PC-9 (cell line): Measurements from ENCODE around the gene PFN4. TPM values are rescaled to one million over a fixed set of nuclear protein-coding genes. Genes with fewer than 3 reads are reported as not detected.

ENCODE experiments used
- Bru-seq: library from RNA; stranded (reverse); fragments of 400-500 nt; gene quantifications from one replicate; lab custom pipeline; 2021; lab: Mats Ljungman, UMichigan
- BruChase-seq, 2 experiments: library from RNA; stranded (reverse); fragments of 400-500 nt; gene quantifications; one replicate each; lab custom pipeline; 2021; lab: Mats Ljungman, UMichigan
- BruUV-seq: library from RNA; stranded (reverse); fragments of 400-500 nt; replicated peaks from 2 replicates; lab custom pipeline; 2021; lab: Mats Ljungman, UMichigan
- CTCF ChIA-PET: fragments of 300-600 bp; sonication (Branson Sonifier 250); formaldehyde crosslinking; loops from one replicate; lab custom pipeline; 2022; ENCODE audit warnings: antibody characterized with exemption; lab: Charles Lee
- POLR2A ChIA-PET: fragments of 300-600 bp; sonication (Branson Sonifier 250); formaldehyde crosslinking; loops from one replicate; lab custom pipeline; 2022; ENCODE audit warnings: antibody characterized with exemption; ENCODE audit not compliant: unreplicated experiment; lab: Charles Lee
- DNase-seq, 2 experiments: peaks; one replicate each; pipeline versions ENCODE4 v3.0.0 to v3.0.0-alpha.2; 2015 to 2022; ENCODE audit warnings: mixed read lengths in 1 of 2
- H2AFZ ChIP-seq: fragments of 200-600 bp; sonication (generic); 2 replicates; pipeline ENCODE4 v1.8.1; 2017; ENCODE audit warnings: antibody characterized with exemption
- H3F3A ChIP-seq: fragments of 200-600 bp; sonication (generic); 2 replicates; pipeline ENCODE4 v1.8.1; 2017; ENCODE audit warnings: antibody characterized with exemption, mild to moderate bottlenecking, low read depth; ENCODE audit not compliant: insufficient read depth
- H3K27ac ChIP-seq: fragments of 200-600 bp; sonication (generic); 2 replicates; pipeline ENCODE4 v1.6.1; 2016; ENCODE audit warnings: mixed run types
- H3K27me3 ChIP-seq: fragments of 200-600 bp; sonication (generic); 2 replicates; pipeline ENCODE4 v1.6.1; 2016; ENCODE audit warnings: low read depth, mixed run types; ENCODE audit not compliant: insufficient read depth
- H3K36me3 ChIP-seq: fragments of 200-600 bp; sonication (generic); 2 replicates; pipeline ENCODE4 v1.6.1; 2016; ENCODE audit warnings: low read depth, mixed run types
- H3K4me1 ChIP-seq: fragments of 200-600 bp; sonication (generic); replicated peaks from 2 replicates; pipeline ENCODE4 v1.6.1; 2016; ENCODE audit warnings: mixed run types; ENCODE audit not compliant: insufficient read depth
- H3K4me2 ChIP-seq: fragments of 200-600 bp; sonication (generic); 2 replicates; pipeline ENCODE4 v1.6.1; 2017; ENCODE audit warnings: mixed run types
- H3K4me3 ChIP-seq: fragments of 200-600 bp; sonication (generic); 2 replicates; pipeline ENCODE4 v1.6.1; 2016; ENCODE audit warnings: mixed run types
- H3K79me2 ChIP-seq: fragments of 200-600 bp; sonication (generic); 2 replicates; pipeline ENCODE4 v1.6.1; 2017; ENCODE audit warnings: low read depth, mixed run types
- H3K9me2 ChIP-seq: fragments of 200-600 bp; sonication (generic); 2 replicates; pipeline ENCODE4 v1.8.1; 2017; ENCODE audit warnings: mild to moderate bottlenecking; ENCODE audit not compliant: insufficient read depth
- H3K9me3 ChIP-seq: fragments of 200-600 bp; sonication (generic); 2 replicates; pipeline ENCODE4 v1.8.1; 2016; ENCODE audit warnings: low read depth; ENCODE audit not compliant: insufficient read depth
- H4K20me1 ChIP-seq: fragments of 200-600 bp; sonication (generic); 2 replicates; pipeline ENCODE4 v1.8.1; 2017; ENCODE audit not compliant: insufficient read depth
- CTCF ChIP-seq: fragments of 200-600 bp; sonication (generic); conservative IDR thresholded peaks from 2 replicates; pipeline ENCODE4 v1.6.1; 2017; ENCODE audit warnings: mixed run types, antibody characterized with exemption, mild to moderate bottlenecking, moderate library complexity
- EZH2 ChIP-seq: fragments of 200-600 bp; sonication (generic); IDR thresholded peaks from 2 replicates; pipeline ENCODE4 v1.8.0; 2017; ENCODE audit warnings: antibody characterized with exemption, low read depth
- intact Hi-C: fragments of 100-400 bp; cut with micrococcal nuclease; formaldehyde crosslinking; loops from one replicate; pipeline ENCODE4 v1.10.0; 2022; ENCODE audit not compliant: unreplicated experiment
- long read RNA-seq: library from polyadenylated mRNA; stranded (forward); transcript quantifications from one replicate; pipeline ENCODE4 v2.0.0, GENCODE V29; 2022
- total RNA-seq: library from RNA; stranded (reverse); gene quantifications from 2 replicates; pipeline ENCODE4 v1.2.3, GENCODE V29; 2021

The PFN4 gene
- 1.2 and 2.6 TPM in 2 replicates for total RNA-seq
- Bru-seq, nascent RNA = percentile 62 among the genes with signal in this experiment
- percentile 30 among the genes with signal in this experiment for BruChase-seq, experiment 1, labeled RNA remaining after a 2-hour chase
- percentile 34 among the genes with signal in this experiment for BruChase-seq, experiment 2, labeled RNA remaining after a 6-hour chase
- long read RNA-seq, partial matches to known transcripts = 0 of 3 reads
- long read RNA-seq, other reads (novel, unspliced or antisense) = 2 of 3 reads

GRCh38 chr2:24123195-24123921, at the start of gene PFN4, which contains the start of gene FAM228B:
PFN4 (minus strand) TSS chr2:24123334; CDS start chr2:24122535, 799 bp downstream.
FAM228B (plus strand) TSS chr2:24123469; CDS start chr2:24124362, 893 bp downstream.
- H4K20me1 ChIP-seq = no peaks in the 10 kb centered on the region
- H3K9me2 ChIP-seq = no peaks in the 10 kb centered on the region
- no peaks in the 10 kb centered on the region for H3K9me3 ChIP-seq
- ChIA-PET CTCF (interaction anchor here (0.7 to 1.1 kb wide), 2 partner anchors 36 to 183 kb away, joined by 3 read pairs; no protein-coding TSS in a partner anchor), POLR2A (interaction anchor here (1.2 to 1.7 kb wide), 3 partner anchors 11 to 47 kb away, joined by 6 to 9 read pairs (median 7); partner anchors contain the start of gene SF3B6)
- H2AFZ ChIP-seq = peak within 1 kb of the TSS; percentile 100
- no peaks in the 10 kb centered on the region for H3K36me3 ChIP-seq
- TF ChIP-seq CTCF = no peak
- TF ChIP-seq EZH2 = no peak
- peak within 1 kb of the TSS; percentile 30 for H3K27ac ChIP-seq
- intact Hi-C loops = loop anchor here (1.0 to 2.0 kb wide), 2 partner anchors 39 to 47 kb away; partner anchors contain the start of genes SF3B6 and TP53I3
- H3F3A ChIP-seq = peaks cover 12% of the 10 kb centered on the region; the same call in 1 of the 2 replicates
- H3K4me3 ChIP-seq = peak within 1 kb of the TSS; percentile 89
- peaks cover 8% of the 10 kb centered on the region; the same call in 1 of the 2 replicates for H3K4me1 ChIP-seq
- H3K27me3 ChIP-seq = no peaks in the 10 kb centered on the region
- no peaks in the 10 kb centered on the region for H3K79me2 ChIP-seq
- peak; percentile 62 to 85 for DNase-seq
- BruUV-seq = no TSS peak
- H3K4me2 ChIP-seq = peak within 1 kb of the TSS; percentile 88

GRCh38 chr2:24169023-24169422, 45.9 kb upstream of the PFN4 start:
- no peak for TF ChIP-seq EZH2
- H3K79me2 ChIP-seq = no peaks in the 10 kb centered on the region
- ChIA-PET POLR2A (no interaction called here), CTCF (no interaction called here)
- H3K4me3 ChIP-seq = no peak overlapping the region
- H2AFZ ChIP-seq = no peak overlapping the region
- H3K27ac ChIP-seq = no peak overlapping the region
- intact Hi-C loops = no loop called here
- H3F3A ChIP-seq = no peaks in the 10 kb centered on the region
- H3K4me1 ChIP-seq = no peaks in the 10 kb centered on the region
- no peaks in the 10 kb centered on the region for H3K9me3 ChIP-seq
- no peak for DNase-seq
- no peaks in the 10 kb centered on the region for H3K27me3 ChIP-seq
- no peaks in the 10 kb centered on the region for H3K9me2 ChIP-seq
- H4K20me1 ChIP-seq = no peaks in the 10 kb centered on the region
- BruUV-seq = no TSS peak
- no peak overlapping the region for H3K4me2 ChIP-seq
- no peaks in the 10 kb centered on the region for H3K36me3 ChIP-seq

- H2AFZ ChIP-seq = no peak overlapping the region
- H4K20me1 ChIP-seq = no peaks in the 10 kb centered on the region
- no peaks in the 10 kb centered on the region for H3K79me2 ChIP-seq
- peak in 1 of 2 experiments; percentile 31 for DNase-seq
- no peaks in the 10 kb centered on the region for H3K4me1 ChIP-seq
- H3K9me2 ChIP-seq = no peaks in the 10 kb centered on the region
- intact Hi-C loops = loop anchor here (1.0 kb wide), 1 partner anchor 80 kb away; the partner anchor contains the start of gene TP53I3
- H3K9me3 ChIP-seq = no peaks in the 10 kb centered on the region; the same call in 1 of the 2 replicates
- no peaks in the 10 kb centered on the region for H3F3A ChIP-seq
- ChIA-PET CTCF (interaction anchor here (0.6 kb wide), 1 partner anchor 58 kb away, joined by 9 read pairs; no protein-coding TSS in a partner anchor), POLR2A (interaction anchor here (0.5 kb wide), 1 partner anchor 86 kb away, joined by 4 read pairs; no protein-coding TSS in a partner anchor)
- BruUV-seq = no TSS peak
- no peaks in the 10 kb centered on the region for H3K36me3 ChIP-seq
- no peak overlapping the region for H3K27ac ChIP-seq
- no peak overlapping the region for H3K4me3 ChIP-seq
- no peaks in the 10 kb centered on the region for H3K27me3 ChIP-seq
- H3K4me2 ChIP-seq = no peak overlapping the region
- TF ChIP-seq EZH2 (no peak), CTCF (peak; percentile 73)
Observed at GRCh38 chr2:24164416-24164973, 41.4 kb upstream of the PFN4 start.
